ENCODE measurements around the gene NTSR2. TPM values are rescaled to one million over a fixed set of nuclear protein-coding genes. Genes with fewer than 3 reads are reported as not detected.

Gene NTSR2, protein sequence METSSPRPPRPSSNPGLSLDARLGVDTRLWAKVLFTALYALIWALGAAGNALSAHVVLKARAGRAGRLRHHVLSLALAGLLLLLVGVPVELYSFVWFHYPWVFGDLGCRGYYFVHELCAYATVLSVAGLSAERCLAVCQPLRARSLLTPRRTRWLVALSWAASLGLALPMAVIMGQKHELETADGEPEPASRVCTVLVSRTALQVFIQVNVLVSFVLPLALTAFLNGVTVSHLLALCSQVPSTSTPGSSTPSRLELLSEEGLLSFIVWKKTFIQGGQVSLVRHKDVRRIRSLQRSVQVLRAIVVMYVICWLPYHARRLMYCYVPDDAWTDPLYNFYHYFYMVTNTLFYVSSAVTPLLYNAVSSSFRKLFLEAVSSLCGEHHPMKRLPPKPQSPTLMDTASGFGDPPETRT
- total RNA-seq (2022) (not detected in 2 replicates), Bru-seq, nascent RNA (percentile 7 among the genes with signal in this experiment), BruChase-seq, experiment 1, labeled RNA remaining after a 6-hour chase (not detected), BruChase-seq, experiment 2, labeled RNA remaining after a 2-hour chase (not detected)
- long read RNA-seq = 0 reads

DNA sequence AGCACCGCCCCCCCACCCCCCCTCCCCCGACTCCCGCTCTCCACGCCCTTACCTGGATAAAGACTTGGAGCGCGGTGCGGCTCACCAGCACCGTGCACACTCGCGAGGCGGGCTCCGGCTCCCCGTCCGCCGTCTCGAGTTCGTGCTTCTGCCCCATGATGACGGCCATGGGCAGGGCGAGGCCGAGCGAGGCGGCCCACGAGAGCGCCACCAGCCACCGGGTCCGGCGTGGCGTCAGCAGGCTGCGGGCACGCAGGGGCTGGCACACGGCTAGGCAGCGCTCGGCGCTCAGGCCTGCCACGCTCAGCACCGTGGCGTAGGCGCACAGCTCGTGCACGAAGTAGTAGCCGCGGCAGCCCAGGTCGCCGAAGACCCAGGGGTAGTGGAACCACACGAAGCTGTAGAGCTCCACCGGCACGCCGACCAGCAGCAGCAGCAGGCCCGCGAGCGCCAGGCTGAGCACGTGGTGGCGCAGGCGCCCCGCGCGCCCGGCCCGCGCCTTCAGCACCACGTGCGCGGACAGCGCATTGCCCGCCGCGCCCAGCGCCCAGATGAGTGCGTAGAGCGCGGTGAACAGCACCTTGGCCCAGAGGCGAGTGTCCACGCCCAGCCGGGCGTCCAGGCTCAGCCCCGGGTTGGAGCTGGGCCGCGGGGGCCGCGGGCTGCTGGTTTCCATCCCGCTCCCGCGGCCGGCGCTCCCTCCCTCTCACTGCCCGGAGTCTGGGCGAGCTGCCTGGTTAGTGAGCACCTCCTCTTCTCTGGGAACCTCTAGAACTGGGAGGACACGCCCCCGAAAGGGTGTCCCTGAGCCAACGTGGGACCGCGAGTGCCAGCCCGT lies at the start of gene NTSR2:
TSS of gene NTSR2 (minus strand) at position 742 of the 838 bp plus-strand sequence. CDS start at position 676, 66 bp downstream.
- Mint-ChIP-seq H3K4me3 (ENCODE audit: low read depth, unreplicated experiment) (no peak within 1 kb of the TSS), H3K9me3 (ENCODE audit: low read depth, unreplicated experiment) (no peaks in the 10 kb centered on the region), H3K27ac (ENCODE audit: unreplicated experiment) (no peak within 1 kb of the TSS), H3K27me3 (ENCODE audit: unreplicated experiment) (peaks cover 34% of the 10 kb centered on the region), H3K4me1 (ENCODE audit: low read depth, unreplicated experiment) (no peaks in the 10 kb centered on the region), H3K36me3 (ENCODE audit: insufficient read depth, unreplicated experiment) (no peaks in the 10 kb centered on the region)
- CTCF ChIA-PET = no interaction called here
- TF ChIP-seq, protein P1, sequence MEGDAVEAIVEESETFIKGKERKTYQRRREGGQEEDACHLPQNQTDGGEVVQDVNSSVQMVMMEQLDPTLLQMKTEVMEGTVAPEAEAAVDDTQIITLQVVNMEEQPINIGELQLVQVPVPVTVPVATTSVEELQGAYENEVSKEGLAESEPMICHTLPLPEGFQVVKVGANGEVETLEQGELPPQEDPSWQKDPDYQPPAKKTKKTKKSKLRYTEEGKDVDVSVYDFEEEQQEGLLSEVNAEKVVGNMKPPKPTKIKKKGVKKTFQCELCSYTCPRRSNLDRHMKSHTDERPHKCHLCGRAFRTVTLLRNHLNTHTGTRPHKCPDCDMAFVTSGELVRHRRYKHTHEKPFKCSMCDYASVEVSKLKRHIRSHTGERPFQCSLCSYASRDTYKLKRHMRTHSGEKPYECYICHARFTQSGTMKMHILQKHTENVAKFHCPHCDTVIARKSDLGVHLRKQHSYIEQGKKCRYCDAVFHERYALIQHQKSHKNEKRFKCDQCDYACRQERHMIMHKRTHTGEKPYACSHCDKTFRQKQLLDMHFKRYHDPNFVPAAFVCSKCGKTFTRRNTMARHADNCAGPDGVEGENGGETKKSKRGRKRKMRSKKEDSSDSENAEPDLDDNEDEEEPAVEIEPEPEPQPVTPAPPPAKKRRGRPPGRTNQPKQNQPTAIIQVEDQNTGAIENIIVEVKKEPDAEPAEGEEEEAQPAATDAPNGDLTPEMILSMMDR (IDR thresholded peaks at IDR 0.05; ENCODE audit: unreplicated experiment) = no peak
- intact Hi-C loops (cut with micrococcal nuclease; ENCODE audit: unreplicated experiment) = no loop called here
- BruUV-seq (replicated peaks) = no TSS peak
- DNase-seq = no peak

DNA sequence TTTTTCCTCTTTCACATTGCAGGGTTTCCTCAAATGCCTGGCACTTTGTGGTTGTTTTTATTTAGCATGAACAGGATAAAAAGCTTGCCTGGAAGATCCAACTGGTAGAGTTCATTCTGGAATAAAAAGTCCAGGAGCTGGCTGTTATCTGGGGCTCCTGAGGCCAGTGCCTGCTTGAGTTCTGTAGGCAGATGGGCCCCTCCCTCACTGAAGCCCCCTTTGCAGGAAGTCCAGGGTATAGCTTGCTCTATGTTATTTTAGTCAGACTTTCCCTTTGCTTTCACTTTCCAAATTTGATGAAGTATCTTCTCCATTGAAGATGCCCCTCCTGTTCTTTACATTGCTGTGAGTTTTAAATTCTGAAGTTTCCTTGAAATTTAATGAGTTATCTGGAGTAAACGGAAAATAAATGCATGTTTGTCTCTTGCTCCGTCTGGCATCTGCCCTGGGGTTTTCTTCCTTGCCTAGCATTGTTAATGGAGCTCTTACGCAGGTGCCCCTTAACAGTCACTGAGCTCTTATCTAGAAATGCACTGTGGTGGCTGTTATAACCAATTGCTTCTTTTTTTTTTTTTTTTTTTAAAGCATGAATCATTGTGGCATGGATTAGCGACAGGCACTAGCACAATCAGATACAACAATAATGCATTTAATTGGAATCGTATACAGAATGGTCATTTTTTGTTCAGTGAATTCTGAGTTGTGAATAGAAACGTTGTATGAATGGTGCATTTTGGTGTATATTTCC lies 49.4 kb upstream of the NTSR2 start:
- no TSS peak for BruUV-seq (replicated peaks)
- Mint-ChIP-seq H3K27ac (ENCODE audit: unreplicated experiment) (no peak overlapping the region), H3K4me1 (ENCODE audit: low read depth, unreplicated experiment) (peaks cover 7% of the 10 kb centered on the region), H3K9me3 (ENCODE audit: low read depth, unreplicated experiment) (no peaks in the 10 kb centered on the region), H3K36me3 (ENCODE audit: insufficient read depth, unreplicated experiment) (no peaks in the 10 kb centered on the region), H3K27me3 (ENCODE audit: unreplicated experiment) (peaks cover 67% of the 10 kb centered on the region), H3K4me3 (ENCODE audit: low read depth, unreplicated experiment) (no peak overlapping the region)
- CTCF ChIA-PET = interaction anchor here (0.6 to 0.8 kb wide), 2 partner anchors 12 to 25 kb away, joined by 3 to 5 read pairs; no protein-coding TSS in a partner anchor
- TF ChIP-seq, protein P1 (IDR thresholded peaks at IDR 0.05; ENCODE audit: unreplicated experiment) = no peak
- intact Hi-C loops (cut with micrococcal nuclease; ENCODE audit: unreplicated experiment) = no loop called here
- DNase-seq = no peak

DNA sequence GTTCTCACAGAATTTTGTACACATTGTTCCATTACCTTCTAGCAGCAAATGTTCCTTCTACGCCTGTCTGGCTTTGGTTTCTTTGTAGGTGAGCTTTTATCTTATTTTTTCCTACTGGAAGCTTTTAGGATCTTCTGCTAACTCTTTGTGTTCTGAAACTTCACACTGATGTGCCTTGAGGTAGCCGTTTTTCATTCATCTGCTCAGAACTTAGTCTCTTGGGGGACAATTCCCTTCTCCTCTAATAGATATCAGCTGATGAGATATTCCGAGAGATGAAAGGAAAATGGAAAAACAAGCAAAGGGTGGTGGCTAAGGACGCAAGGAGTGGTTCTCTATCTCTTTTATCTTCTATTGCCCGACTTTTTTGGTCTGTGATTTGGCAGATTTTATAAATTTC lies 48.6 kb upstream of the NTSR2 start:
- TF ChIP-seq, protein P1 (IDR thresholded peaks at IDR 0.05; ENCODE audit: unreplicated experiment) = no peak
- H3K36me3 Mint-ChIP-seq (ENCODE audit: insufficient read depth, unreplicated experiment) = no peaks in the 10 kb centered on the region
- CTCF ChIA-PET = interaction anchor here (0.8 to 1.0 kb wide), 2 partner anchors 26 kb away, joined by 3 read pairs; no protein-coding TSS in a partner anchor
- peaks cover 7% of the 10 kb centered on the region for H3K4me1 Mint-ChIP-seq (ENCODE audit: low read depth, unreplicated experiment)
- no peaks in the 10 kb centered on the region for H3K9me3 Mint-ChIP-seq (ENCODE audit: low read depth, unreplicated experiment)
- no peak overlapping the region for H3K27ac Mint-ChIP-seq (ENCODE audit: unreplicated experiment)
- DNase-seq = no peak
- H3K27me3 Mint-ChIP-seq (ENCODE audit: unreplicated experiment) = peaks cover 59% of the 10 kb centered on the region
- intact Hi-C loops (cut with micrococcal nuclease; ENCODE audit: unreplicated experiment) = no loop called here
- H3K4me3 Mint-ChIP-seq (ENCODE audit: low read depth, unreplicated experiment) = no peak overlapping the region
- BruUV-seq (replicated peaks) = no TSS peak

DNA sequence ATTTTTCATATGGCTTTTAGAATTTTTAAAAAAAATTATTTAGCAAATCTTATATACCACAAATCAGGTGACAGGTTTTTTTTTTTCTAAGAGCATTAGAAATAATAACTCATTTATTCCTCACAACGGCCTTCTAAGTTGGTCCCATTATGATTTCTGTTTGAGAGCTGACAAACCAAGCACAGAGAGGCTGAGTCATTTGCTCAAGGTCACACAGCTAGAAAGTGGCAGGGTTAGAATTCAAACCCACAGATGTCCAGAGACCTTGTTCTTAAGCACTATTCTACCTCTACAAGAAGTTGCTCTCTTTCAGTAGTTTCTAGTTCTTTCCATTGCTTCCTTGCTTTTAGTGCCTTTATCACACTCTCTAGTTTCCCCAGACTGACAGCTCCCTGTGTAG lies 47.6 kb upstream of the NTSR2 start:
- no TSS peak for BruUV-seq (replicated peaks)
- Mint-ChIP-seq H3K36me3 (ENCODE audit: insufficient read depth, unreplicated experiment) (no peaks in the 10 kb centered on the region), H3K4me3 (ENCODE audit: low read depth, unreplicated experiment) (no peak overlapping the region), H3K27ac (ENCODE audit: unreplicated experiment) (no peak overlapping the region), H3K9me3 (ENCODE audit: low read depth, unreplicated experiment) (no peaks in the 10 kb centered on the region), H3K4me1 (ENCODE audit: low read depth, unreplicated experiment) (peaks cover 9% of the 10 kb centered on the region), H3K27me3 (ENCODE audit: unreplicated experiment) (peaks cover 53% of the 10 kb centered on the region)
- intact Hi-C loops (cut with micrococcal nuclease; ENCODE audit: unreplicated experiment) = no loop called here
- TF ChIP-seq, protein P1 (IDR thresholded peaks at IDR 0.05; ENCODE audit: unreplicated experiment) = no peak
- DNase-seq = no peak
- CTCF ChIA-PET = interaction anchor here (1.0 kb wide), 1 partner anchor 25 kb away, joined by 3 read pairs; no protein-coding TSS in a partner anchor
